Epithelial cell of prostate (primary cell): ENCODE data around the gene PTPRG.

ENCODE experiments used
- DNase-seq: peaks from one replicate; pipeline ENCODE4 v3.0.0-alpha.2; 2011; ENCODE audit warnings: low read depth, low spot score
- H3K27ac ChIP-seq: fragments of 450-650 bp; 2 replicates; pipeline ENCODE4 v1.5.1; 2017; ENCODE audit warnings: mild to moderate bottlenecking

PTPRG gene

GRCh38 chr3:62318365-62318751 lies 757.0 kb downstream of the PTPRG start:
- peak overlapping the region; percentile 32 for H3K27ac ChIP-seq
- no peak for DNase-seq

DNA sequence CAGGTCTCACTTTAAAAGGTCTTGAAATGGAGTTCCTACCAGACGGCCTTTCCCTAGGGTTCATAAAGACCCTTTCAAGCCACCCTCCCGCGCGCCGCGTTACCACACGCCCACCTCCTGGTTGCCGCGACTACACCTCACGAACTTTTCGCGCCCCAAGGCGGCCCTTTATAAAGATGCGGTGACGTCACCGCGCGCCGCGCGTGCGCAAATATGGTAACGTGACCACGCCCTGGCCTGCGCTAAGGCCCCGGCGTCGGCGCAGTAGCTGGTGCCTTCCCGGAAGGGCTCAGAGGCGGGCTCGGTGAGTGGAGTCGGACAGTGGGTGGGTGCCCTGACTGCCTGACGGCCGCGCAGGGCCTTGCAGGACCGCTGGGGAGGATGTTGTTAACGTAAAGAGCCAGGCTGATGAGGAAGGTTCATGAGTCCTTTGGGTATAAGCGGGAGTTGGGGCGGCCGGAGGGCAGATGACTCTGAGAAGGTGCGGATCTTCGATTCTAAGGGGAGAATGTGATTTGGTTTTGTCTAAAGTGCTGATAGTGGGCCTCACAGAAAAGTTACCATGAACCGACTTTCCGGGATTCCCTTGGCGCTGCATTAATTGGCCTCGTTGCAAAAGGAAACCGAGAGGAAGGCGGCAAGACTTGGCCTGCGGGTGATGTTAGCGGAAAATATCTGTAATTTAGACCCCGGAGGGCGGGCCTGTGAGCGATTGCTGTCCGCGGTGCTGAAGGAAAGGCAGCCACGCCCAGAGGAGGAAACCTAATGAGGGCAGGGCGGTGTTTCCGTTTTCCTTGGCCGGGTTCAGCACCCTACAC lies 757.6 kb downstream of the PTPRG start:
- H3K27ac ChIP-seq = peak overlapping the region; percentile 32
- peak; percentile 33 for DNase-seq

GRCh38 chr3:62319570-62320243 lies 758.3 kb downstream of the PTPRG start:
- peak; percentile 29 for DNase-seq
- H3K27ac ChIP-seq = no peak overlapping the region

DNA sequence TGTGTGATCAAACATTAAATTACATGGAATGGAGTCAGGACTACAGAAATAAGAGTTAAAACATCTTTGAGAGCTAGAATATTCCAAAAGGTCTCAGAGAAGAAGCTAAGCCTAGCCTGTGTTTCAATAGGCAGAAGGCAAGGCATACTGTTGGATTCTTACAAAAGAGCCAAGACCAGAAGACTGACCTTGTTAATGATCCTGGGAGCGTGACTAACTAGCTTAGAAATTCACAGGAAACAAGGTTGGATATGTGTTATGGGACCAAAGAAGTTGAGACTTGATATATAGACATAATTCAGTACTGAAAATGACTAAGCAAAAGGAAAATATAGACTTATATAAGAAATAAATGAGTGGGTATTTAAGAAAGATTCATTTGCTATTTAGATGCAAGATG lies 761.9 kb downstream of the PTPRG start:
- DNase-seq = no peak
- no peak overlapping the region for H3K27ac ChIP-seq

- no peak for DNase-seq
These were observed 764.5 kb downstream of the PTPRG start for GRCh38 chr3:62325896-62326295.

GRCh38 chr3:62329971-62330370 lies 768.6 kb downstream of the PTPRG start:
- DNase-seq = no peak
- H3K27ac ChIP-seq = no peak overlapping the region

More at GRCh38 chr3:62325896-62326295, 764.5 kb downstream of the PTPRG start:
- no peak overlapping the region for H3K27ac ChIP-seq

DNA sequence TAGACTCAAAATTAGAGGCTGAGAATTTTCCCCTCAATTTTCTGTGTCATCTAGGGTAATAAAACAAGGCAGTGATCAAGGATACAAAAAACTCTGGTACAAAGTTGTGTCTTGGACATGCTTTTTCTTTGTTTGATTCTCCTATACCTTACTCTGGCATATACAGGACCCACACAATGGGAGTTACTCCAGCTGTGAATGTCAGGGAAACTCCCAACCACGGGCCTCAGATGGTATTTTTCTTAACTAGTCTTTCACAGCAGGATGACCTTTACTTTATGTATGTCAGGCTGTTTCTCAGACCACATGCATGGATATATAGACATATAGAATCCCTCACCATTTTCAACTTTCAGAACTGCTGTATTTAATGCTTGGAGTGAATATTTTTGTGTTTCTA lies 770.6 kb downstream of the PTPRG start:
- DNase-seq = no peak
- H3K27ac ChIP-seq = no peak overlapping the region

- DNase-seq = no peak
- H3K27ac ChIP-seq = no peak overlapping the region
These were observed 771.5 kb downstream of the PTPRG start for GRCh38 chr3:62332835-62333244.

- DNase-seq = no peak
- H3K27ac ChIP-seq = no peak overlapping the region
These were observed 773.8 kb downstream of the PTPRG start for GRCh38 chr3:62335196-62335595.

GRCh38 chr3:62343755-62344154 lies 782.4 kb downstream of the PTPRG start:
- no peak overlapping the region for H3K27ac ChIP-seq
- no peak for DNase-seq
